Activated naive CD8-positive, alpha-beta T cell treated with anti-CD3 and anti-CD28 coated beads for 36 hours (primary cell): ENCODE results near the gene PLD1. TPM values are rescaled to one million over a fixed set of nuclear protein-coding genes. Genes with fewer than 3 reads are reported as not detected.
"Not testable (repeated sequence)": the region's sequence is repeated elsewhere in the genome, so short reads cannot be mapped to it uniquely, and the experiment has no call there.

Source experiments
- DNase-seq: peaks from one replicate; pipeline ENCODE4 v3.0.0; 2021
- H3K27ac Mint-ChIP-seq: one replicate; pipeline ENCODE4 v1.8.0; 2022; ENCODE audit warnings: mild to moderate bottlenecking, moderate library complexity, mixed read lengths
- H3K27me3 Mint-ChIP-seq: one replicate; pipeline ENCODE4 v1.8.0; 2022; ENCODE audit warnings: mild to moderate bottlenecking, mixed read lengths
- H3K36me3 Mint-ChIP-seq: one replicate; pipeline ENCODE4 v1.8.0; 2021; ENCODE audit warnings: mild to moderate bottlenecking, mixed read lengths
- H3K4me1 Mint-ChIP-seq: one replicate; pipeline ENCODE4 v1.8.0; 2021; ENCODE audit warnings: mixed read lengths
- H3K4me3 Mint-ChIP-seq: one replicate; pipeline ENCODE4 v1.8.0; 2022; ENCODE audit warnings: mild to moderate bottlenecking, moderate library complexity, mixed read lengths
- H3K9me3 Mint-ChIP-seq: one replicate; pipeline ENCODE4 v1.8.0; 2022; ENCODE audit warnings: mixed read lengths
- total RNA-seq, 2 experiments: library from RNA; stranded (reverse); gene quantifications; one replicate each; pipeline ENCODE4 v1.2.3, GENCODE V29; 2021

PLD1 gene
- total RNA-seq, 2 experiments from 2014 or later = 0.18 to 0.52 TPM

DNA sequence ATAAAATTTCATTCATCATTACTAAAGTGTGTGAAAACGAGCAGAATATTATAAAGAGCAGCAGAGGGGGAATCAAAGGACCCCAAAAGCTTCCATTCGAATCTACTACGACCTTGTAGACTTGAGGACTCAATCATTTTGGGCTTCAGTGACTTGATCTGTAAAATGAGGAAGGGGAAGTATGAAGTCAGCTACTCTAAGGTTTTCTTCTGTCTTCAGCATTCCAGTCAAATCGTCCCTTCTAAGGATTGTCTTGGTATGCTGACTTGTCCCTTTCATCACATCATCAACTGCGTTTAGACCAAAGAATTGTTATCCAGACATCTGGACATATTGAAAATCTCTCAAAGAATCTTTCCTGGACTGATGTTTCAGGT, 44.8 kb downstream of the PLD1 start:
- Mint-ChIP-seq H3K9me3 (no peaks in the 10 kb centered on the region), H3K36me3 (no peaks in the 10 kb centered on the region), H3K27ac (no peak overlapping the region), H3K4me3 (no peak overlapping the region), H3K27me3 (peaks cover 7% of the 10 kb centered on the region), H3K4me1 (no peaks in the 10 kb centered on the region)
- DNase-seq = no peak

DNA sequence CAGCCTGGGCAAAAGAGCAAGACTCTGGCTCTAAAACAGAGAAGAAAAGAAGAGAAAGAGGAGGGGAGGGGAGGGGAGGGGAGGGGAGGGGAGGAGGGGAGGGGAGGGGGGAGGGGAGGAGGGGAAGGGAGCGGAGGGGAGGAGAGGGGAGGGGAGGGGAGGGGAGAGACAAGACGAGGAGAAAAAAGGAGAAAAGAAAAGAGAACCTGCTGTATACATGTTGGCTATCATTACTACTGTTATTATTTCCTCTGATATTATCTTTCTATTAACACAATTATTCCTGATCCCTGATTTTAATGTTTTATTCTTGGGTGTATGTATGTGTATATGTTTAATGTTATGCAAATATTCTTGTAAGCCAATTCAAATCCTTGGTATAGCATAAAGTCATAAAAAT, 46.9 kb downstream of the PLD1 start:
- Mint-ChIP-seq H3K4me1 (no peaks in the 10 kb centered on the region), H3K9me3 (no peaks in the 10 kb centered on the region)

DNA sequence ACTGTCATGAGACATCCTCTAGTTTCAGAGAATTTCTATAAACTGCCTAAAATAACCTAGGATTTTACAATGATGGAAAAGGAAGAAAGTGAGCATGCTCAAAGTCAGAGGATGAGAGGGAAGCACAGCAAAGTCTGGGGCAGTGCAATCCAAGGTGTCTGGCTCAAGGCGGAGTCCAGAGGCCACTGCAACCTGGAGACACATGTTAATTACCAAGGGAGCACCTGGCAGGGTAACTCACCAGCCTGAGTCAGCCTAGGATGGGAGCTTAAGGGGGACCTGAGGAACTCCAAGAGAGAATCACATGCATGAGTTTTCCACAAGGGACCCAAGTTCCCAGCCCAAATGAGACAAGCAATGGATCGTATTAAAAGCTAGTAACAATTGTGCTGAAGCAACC, 49.8 kb downstream of the PLD1 start:
- Mint-ChIP-seq H3K4me3 (no peak overlapping the region), H3K4me1 (no peaks in the 10 kb centered on the region), H3K9me3 (no peaks in the 10 kb centered on the region), H3K27ac (no peak overlapping the region), H3K36me3 (no peaks in the 10 kb centered on the region), H3K27me3 (peaks cover 11% of the 10 kb centered on the region)
- no peak for DNase-seq

More for the DNA sequence above, 46.9 kb downstream of the PLD1 start:
- Mint-ChIP-seq H3K27ac (no peak overlapping the region), H3K4me3 (no peak overlapping the region), H3K27me3 (peaks cover 13% of the 10 kb centered on the region), H3K36me3 (no peaks in the 10 kb centered on the region)
- no peak for DNase-seq

DNA sequence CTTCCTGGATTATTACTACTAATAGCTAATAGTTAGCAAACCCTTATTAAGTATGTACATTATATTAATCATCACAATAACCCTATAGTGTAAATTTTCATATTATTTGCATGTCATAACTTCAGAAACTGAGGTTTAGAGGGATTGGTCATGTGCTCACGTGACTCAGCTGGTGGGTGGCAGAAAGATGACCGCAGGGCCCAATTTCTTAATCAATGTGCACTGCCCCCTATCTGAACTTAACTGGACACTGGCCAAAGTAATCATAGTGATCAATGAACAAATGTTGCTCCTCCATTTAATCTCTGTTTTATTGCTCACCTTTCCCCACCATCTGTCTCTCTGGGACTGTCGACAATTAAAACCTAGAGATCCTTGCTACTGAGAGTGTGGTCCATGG, 52.2 kb downstream of the PLD1 start:
- DNase-seq = no peak
- Mint-ChIP-seq H3K9me3 (no peaks in the 10 kb centered on the region), H3K27ac (no peak overlapping the region), H3K36me3 (no peaks in the 10 kb centered on the region), H3K27me3 (peaks cover 11% of the 10 kb centered on the region), H3K4me3 (no peak overlapping the region), H3K4me1 (no peaks in the 10 kb centered on the region)

DNA sequence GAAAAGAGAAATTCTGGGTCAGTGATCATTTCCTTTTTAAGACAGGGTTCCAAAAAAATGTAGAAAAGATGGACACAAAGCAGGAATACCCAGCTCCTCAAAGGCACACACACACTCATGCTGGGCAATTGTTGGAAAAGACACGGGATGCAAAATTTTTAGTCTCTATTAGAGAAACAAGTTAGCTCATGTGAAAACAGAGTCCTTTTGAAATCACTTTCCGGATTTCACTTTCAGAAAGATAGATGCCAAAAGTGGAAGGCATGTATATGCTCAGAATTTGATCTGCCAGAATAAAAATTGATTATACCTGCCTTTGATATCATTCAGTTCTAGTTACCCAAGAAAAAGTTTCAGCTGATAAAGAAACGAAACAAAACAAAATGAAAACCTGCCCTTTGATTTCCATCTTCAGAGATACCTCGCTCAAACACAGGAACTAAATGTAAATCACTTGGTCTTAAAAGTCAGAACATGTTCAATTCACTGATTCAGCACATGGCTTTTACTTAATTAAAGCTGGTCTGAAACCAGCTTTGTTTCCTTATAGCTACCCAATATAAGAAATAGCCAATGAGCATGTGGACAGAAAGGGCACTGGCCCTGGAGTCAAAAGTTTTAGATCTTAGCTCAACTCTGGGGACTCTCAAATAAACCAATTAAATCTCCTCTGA, 52.8 kb downstream of the PLD1 start:
- no peak for DNase-seq

DNA sequence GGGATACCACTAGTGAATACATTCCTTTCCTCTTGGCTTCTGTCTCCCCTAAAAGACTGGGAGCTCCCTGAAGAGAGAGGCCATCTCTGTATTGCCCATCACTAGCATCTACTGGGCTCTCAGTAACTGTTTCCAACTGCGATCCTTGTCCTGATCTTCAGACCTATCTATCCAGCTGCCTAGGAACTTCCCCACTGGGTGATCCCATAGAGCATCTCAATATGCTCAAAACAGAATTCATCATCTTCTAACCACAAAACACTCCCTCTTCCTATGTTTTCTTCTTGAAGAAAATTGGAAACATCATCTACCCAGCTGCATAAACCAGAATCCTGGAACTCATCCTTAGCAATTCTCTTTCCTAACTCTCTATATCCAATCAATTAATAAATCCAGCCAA, 54.6 kb downstream of the PLD1 start:
- H3K27ac Mint-ChIP-seq = no peak overlapping the region
- H3K4me3 Mint-ChIP-seq = no peak overlapping the region
- DNase-seq = no peak
- no peaks in the 10 kb centered on the region for H3K9me3 Mint-ChIP-seq
- no peaks in the 10 kb centered on the region for H3K36me3 Mint-ChIP-seq
- peaks cover 9% of the 10 kb centered on the region for H3K27me3 Mint-ChIP-seq
- no peaks in the 10 kb centered on the region for H3K4me1 Mint-ChIP-seq

More for the DNA sequence above, 52.8 kb downstream of the PLD1 start:
- no peaks in the 10 kb centered on the region for H3K4me1 Mint-ChIP-seq
- no peaks in the 10 kb centered on the region for H3K36me3 Mint-ChIP-seq
- peaks cover 11% of the 10 kb centered on the region for H3K27me3 Mint-ChIP-seq
- H3K9me3 Mint-ChIP-seq = no peaks in the 10 kb centered on the region
- no peak overlapping the region for H3K4me3 Mint-ChIP-seq
- no peak overlapping the region for H3K27ac Mint-ChIP-seq

DNA sequence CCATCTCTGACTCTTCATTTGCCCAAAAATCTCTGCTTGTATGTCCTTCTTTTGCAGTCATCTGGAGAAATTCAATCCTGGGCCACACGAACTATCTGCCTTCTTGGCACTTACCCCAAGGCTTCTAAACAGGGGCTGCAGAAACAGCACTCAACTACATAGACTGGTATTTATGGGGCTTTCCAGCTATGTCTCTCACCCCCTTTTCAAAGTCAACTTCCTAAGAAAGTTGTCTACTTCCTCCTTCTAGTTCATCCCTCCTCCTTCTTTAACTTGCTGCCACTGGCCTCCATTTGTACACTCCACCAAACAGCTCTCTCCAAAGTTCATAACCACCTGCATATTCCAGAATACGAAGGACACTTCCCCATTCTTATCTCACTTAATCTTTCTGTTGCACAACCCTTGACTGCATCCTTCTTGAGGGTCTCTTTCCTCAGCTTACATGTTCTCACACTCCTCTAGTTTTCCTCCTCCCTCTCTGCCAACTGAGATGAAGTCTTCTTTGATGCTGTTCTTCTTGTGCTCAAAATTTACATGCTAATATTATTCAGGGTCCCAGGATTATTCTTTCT, 55.2 kb downstream of the PLD1 start:
- Mint-ChIP-seq H3K27me3 (peaks cover 6% of the 10 kb centered on the region), H3K36me3 (no peaks in the 10 kb centered on the region), H3K27ac (no peak overlapping the region)

DNA sequence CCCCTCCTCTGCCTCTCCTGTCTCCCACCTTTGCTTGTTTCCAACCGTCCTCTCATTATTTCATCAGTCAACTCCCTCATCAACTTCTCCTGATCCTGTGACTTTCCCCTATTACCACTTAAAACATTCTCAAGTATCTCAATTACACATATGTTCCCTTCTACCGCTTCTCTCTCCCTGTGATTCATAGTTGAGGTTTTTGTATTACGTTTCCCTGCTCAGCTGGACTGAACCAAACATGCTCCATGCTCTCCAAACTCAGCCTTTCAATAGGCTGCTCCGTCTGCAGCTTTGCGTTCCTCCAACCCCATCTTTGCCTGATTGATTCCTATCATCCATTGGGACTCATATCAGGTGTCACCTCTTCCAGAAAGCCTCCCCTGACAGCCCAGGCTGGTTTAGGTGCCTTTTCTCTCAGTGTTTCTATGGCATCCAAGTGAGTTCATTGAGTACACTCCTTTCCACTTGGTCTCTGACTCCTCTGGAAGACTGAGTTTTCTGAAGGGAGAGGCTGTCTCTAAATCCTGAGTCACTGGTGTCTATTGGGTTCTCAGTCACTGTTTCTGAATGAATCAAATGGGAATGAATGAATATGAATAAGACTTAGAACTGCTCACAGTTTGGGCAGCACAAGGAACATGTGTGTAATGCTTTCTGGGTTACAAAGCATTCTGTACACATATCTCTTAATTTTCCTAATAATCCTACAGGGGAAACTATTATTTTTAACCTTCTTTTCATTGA, 56.4 kb downstream of the PLD1 start:
- Mint-ChIP-seq H3K36me3 (no peaks in the 10 kb centered on the region), H3K27ac (no peak overlapping the region), H3K4me1 (no peaks in the 10 kb centered on the region), H3K4me3 (no peak overlapping the region), H3K9me3 (no peaks in the 10 kb centered on the region), H3K27me3 (peaks cover 11% of the 10 kb centered on the region)
- no peak for DNase-seq

More for the DNA sequence above, 55.2 kb downstream of the PLD1 start:
- H3K4me1 Mint-ChIP-seq = no peaks in the 10 kb centered on the region
- H3K4me3 Mint-ChIP-seq = no peak overlapping the region
- no peak for DNase-seq
- no peaks in the 10 kb centered on the region for H3K9me3 Mint-ChIP-seq

DNA sequence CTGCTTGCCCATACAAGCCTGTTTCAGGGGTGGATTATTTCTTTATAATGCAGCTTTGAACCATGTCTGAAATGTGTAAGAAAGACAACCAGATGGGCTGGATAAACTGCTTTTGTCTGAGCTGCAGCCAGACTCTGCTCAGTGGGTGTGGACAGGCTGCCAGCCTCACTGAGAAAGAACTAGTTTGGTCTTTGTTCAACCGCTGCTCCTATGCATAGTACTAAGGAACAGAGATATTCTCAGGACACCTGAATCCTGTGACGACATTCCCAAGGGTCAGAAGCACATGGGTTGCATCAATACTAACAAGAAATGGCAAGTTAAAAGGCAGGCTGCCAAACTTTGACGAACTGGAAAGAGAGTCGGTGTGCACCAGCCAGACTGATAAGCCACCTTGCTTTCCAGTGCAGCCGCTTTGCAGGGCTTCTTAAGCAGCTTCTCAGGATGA, 57.2 kb downstream of the PLD1 start:
- H3K9me3 Mint-ChIP-seq = no peaks in the 10 kb centered on the region
- no peak overlapping the region for H3K4me3 Mint-ChIP-seq
- H3K4me1 Mint-ChIP-seq = no peaks in the 10 kb centered on the region
- H3K27me3 Mint-ChIP-seq = peaks cover 16% of the 10 kb centered on the region
- no peak overlapping the region for H3K27ac Mint-ChIP-seq
- no peak for DNase-seq
- no peaks in the 10 kb centered on the region for H3K36me3 Mint-ChIP-seq

DNA sequence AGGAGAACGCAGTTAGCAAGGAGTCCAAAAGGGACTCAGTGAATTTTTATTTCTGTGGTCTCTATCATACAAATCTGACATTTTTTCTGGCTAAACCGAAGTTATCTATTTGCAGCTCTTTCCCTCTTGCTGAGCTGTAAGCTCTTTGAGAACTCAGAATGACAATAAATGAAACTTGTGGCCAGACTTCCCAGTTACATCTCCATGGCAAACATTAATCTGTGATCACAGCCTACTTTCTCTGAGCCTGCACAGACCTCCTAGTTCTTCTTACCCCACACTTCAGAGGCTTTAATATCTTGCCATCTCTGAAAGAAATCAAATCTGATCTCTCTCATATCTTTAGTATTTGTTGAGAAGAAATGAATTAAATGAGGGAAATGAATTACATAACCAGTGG, 58.0 kb downstream of the PLD1 start:
- no peaks in the 10 kb centered on the region for H3K4me1 Mint-ChIP-seq
- no peaks in the 10 kb centered on the region for H3K9me3 Mint-ChIP-seq
- no peak for DNase-seq
- no peaks in the 10 kb centered on the region for H3K36me3 Mint-ChIP-seq
- H3K27me3 Mint-ChIP-seq = peaks cover 17% of the 10 kb centered on the region
- H3K27ac Mint-ChIP-seq = no peak overlapping the region
- H3K4me3 Mint-ChIP-seq = no peak overlapping the region

DNA sequence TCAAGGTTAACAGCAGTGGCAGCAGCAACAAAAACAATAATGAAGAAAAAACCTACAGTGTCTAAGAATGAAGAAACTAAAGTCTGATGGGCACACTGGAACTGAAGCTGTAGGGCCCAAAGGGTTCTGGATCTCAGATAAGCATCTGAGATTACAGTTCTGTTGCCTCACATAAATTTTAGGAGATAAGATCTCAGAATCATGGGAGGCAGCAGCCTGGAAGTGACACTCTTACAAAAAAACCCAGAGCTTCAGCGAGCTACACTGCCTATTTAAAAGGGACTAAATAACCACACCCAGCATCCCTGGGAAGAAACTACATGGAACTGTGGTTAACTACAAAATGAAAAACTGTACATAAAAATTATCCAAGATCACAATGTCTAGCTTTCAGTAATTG, 61.2 kb downstream of the PLD1 start:
- Mint-ChIP-seq H3K36me3 (no peaks in the 10 kb centered on the region), H3K4me1 (no peaks in the 10 kb centered on the region), H3K4me3 (no peak overlapping the region), H3K27me3 (peaks cover 33% of the 10 kb centered on the region), H3K9me3 (no peaks in the 10 kb centered on the region), H3K27ac (no peak overlapping the region)
- no peak for DNase-seq

DNA sequence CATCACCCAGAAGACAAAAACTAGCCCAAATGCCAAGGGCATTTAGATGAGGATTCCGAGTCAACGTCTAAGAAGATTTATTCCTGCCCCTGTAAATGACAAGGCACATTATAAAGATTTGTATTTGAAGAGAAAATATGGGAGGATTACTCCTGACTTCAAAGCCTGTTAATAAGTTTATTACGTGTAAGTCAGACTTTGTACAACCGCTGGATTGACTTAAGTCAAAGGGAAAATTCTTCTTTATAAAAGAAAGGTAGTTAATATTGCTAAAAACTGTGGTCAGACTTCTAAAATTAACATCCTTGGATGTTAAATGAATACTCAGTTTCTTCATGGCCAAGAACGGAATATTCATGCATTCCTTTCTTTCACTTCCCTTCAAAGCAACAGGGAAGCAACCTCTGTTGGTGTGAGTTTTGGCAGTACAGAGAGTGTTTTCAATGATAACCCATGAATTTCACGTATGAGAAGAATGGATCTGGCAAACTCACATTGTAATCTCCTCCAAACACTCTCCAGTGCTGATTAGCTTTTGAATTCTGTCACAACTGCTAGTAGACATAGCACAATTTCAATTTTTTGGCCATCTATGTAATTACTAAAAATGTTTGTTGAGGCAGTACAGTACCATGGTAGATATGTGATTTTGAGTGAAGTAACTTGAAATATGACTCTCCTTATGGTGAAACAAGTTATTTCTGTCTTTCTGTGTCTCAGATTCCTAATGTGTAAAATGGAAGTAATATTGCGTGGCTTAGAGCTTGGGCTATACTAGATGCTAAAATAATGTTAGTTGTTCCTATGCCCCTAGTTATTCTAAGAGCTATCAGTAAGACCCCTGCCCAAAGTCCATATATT, 62.0 kb downstream of the PLD1 start:
- no peak for DNase-seq
- Mint-ChIP-seq H3K27me3 (peaks cover 33% of the 10 kb centered on the region), H3K36me3 (no peaks in the 10 kb centered on the region), H3K4me3 (no peak overlapping the region), H3K9me3 (no peaks in the 10 kb centered on the region), H3K27ac (no peak overlapping the region), H3K4me1 (no peaks in the 10 kb centered on the region)

DNA sequence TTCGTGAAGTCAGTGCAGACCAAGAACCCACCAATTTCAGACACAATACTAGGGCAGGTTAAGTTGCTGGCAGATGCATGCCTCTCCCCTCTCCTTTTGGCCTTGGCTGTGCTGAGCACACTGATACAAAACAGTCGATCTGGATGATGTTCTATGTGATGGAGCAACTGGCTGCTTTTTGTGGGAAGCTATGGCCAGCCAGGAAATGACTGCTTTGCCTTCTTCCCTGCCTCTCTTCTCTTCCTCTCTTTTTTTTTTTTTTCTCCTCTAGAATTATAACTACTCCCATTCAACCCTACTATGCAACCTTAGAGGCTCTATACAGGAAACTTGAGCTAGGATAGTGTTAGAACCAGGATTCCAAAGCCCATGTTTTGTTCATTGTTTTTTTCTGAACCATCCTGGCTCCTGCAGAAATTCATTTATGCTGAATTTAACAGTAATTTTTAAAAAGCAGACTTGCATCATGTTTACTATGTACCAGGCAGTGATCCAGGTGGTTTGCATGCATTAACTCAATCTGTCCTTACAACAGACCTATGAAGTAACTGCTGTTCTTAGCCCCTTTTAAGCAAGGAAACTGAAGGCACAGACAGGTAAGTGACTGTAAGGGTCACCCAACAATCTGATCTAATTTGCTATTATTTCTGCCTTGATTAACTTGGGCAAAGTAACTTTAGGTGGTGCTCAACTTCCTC, 62.9 kb downstream of the PLD1 start:
- H3K36me3 Mint-ChIP-seq = no peaks in the 10 kb centered on the region
- H3K4me1 Mint-ChIP-seq = no peaks in the 10 kb centered on the region
- no peak overlapping the region for H3K4me3 Mint-ChIP-seq
- no peaks in the 10 kb centered on the region for H3K9me3 Mint-ChIP-seq
- peaks cover 33% of the 10 kb centered on the region for H3K27me3 Mint-ChIP-seq
- no peak overlapping the region for H3K27ac Mint-ChIP-seq
- no peak for DNase-seq

DNA sequence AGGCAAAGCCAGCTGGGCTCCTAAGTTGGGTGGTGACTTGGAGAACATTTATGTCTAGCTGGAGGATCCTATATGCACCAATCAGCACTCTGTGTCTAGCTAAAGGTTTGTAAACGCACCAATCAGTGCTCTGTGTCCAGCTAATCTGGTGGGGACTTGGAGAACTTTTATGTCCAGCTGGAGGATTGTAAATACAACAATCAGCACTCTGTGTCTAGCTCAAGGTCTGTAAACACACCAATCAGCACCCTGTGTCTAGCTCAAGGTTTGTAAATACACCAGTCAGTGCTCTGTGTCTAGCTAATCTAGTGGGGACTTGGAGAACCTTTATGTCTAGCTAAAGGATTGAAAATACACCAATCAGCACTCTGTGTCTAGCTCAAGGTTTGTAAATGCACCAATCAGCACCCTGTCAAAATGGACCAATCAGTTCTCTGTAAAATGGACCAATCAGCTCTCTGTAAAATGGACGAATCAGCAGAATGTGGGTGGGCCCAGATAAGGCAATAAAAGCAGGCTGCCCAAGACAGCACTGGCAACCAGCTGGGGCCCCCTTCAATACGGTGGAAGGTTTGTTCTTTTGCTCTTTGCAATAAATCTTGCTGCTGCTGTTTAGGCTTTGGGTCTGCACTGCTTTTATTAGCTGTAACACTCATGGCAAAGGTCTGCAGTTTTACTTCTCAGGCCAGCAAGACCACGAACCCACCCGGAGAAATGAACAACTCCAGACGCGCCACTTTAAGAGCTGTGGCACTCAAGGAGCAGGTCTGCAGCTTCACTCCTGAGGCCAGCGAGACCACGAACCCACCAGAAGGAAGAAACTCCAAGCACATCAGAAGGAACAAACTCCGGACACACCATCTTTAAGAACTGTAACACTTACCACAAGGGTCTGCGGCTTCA, 63.7 kb downstream of the PLD1 start:
- not testable (repeated sequence) for H3K27ac Mint-ChIP-seq, DNase-seq, H3K4me3 Mint-ChIP-seq, H3K9me3 Mint-ChIP-seq, H3K4me1 Mint-ChIP-seq, H3K36me3 Mint-ChIP-seq
- peaks cover 33% of the 10 kb centered on the region for H3K27me3 Mint-ChIP-seq
